Naive B cell (primary cell): Measurements from ENCODE around the gene F5. TPM values are rescaled to one million over a fixed set of nuclear protein-coding genes. Genes with fewer than 3 reads are reported as not detected.

Experiments used
- ATAC-seq, 2 donors: fragments of 150-1000 bp; cut with Tn5 transposase; 2 replicates each; pipeline ENCODE4 v1.10.0; 2021; ENCODE audit warnings: low read depth in 2 of 2, mild to moderate bottlenecking in 2 of 2, moderate library complexity in 2 of 2
- DNase-seq: peaks from one replicate; pipeline ENCODE4 v3.0.0; 2022
- H3K27ac Mint-ChIP-seq, 6 donors: one replicate each; pipeline ENCODE4 v1.8.0; 2020 to 2022; ENCODE audit warnings: mild to moderate bottlenecking in 6 of 6, mixed read lengths in 6 of 6, moderate library complexity in 5 of 6, inconsistent platforms in 2 of 6
- H3K27me3 Mint-ChIP-seq, 3 donors: one replicate each; pipeline ENCODE4 v1.8.0; 2021 to 2022; ENCODE audit warnings: mixed read lengths in 3 of 3, mild to moderate bottlenecking in 1 of 3
- H3K36me3 Mint-ChIP-seq, 2 donors: one replicate each; pipeline ENCODE4 v1.8.0; 2020 to 2022; ENCODE audit warnings: mixed read lengths in 2 of 2, inconsistent platforms in 1 of 2, mild to moderate bottlenecking in 1 of 2
- H3K4me1 Mint-ChIP-seq, 3 donors: one replicate each; pipeline ENCODE4 v1.8.0; 2020 to 2022; ENCODE audit warnings: mixed read lengths in 3 of 3, inconsistent platforms in 1 of 3, mild to moderate bottlenecking in 1 of 3, moderate library complexity in 1 of 3
- H3K4me3 Mint-ChIP-seq, 8 donors: one replicate each; pipeline ENCODE4 v1.8.0; 2020 to 2022; ENCODE audit warnings: mild to moderate bottlenecking in 8 of 8, mixed read lengths in 8 of 8, moderate library complexity in 8 of 8, inconsistent platforms in 2 of 8
- H3K9me3 Mint-ChIP-seq, 7 donors: one replicate each; pipeline ENCODE4 v1.8.0; 2020 to 2022; ENCODE audit warnings: mixed read lengths in 7 of 7, mild to moderate bottlenecking in 5 of 7, inconsistent platforms in 2 of 7, moderate library complexity in 1 of 7
- polyA plus RNA-seq, 6 donors: library from polyadenylated mRNA; unstranded; fragments of 300-500 nt; fragmentation: Illumina TruSeq; gene quantifications; one replicate each; pipeline ENCODE4 v1.2.3, GENCODE V29; 2021; ENCODE audit warnings: low read depth in 6 of 6

Gene F5
- polyA plus RNA-seq, 6 donors from 2014 or later, result 0.06 TPM; not detected in 5

- Mint-ChIP-seq H3K27me3 (peaks cover 15 to 20% (median 17%) of the 10 kb centered on the region in 3 donors), H3K9me3 (no peaks in the 10 kb centered on the region), H3K36me3 (peaks cover 0 to 8% of the 10 kb centered on the region in 2 donors), H3K27ac (no peak overlapping the region), H3K4me1 (no peaks in the 10 kb centered on the region), H3K4me3 (no peak overlapping the region)
- DNase-seq (no peak), ATAC-seq (no peak)
Measured at GRCh38 chr1:169577981-169578738, 8.1 kb downstream of the F5 start.

DNA sequence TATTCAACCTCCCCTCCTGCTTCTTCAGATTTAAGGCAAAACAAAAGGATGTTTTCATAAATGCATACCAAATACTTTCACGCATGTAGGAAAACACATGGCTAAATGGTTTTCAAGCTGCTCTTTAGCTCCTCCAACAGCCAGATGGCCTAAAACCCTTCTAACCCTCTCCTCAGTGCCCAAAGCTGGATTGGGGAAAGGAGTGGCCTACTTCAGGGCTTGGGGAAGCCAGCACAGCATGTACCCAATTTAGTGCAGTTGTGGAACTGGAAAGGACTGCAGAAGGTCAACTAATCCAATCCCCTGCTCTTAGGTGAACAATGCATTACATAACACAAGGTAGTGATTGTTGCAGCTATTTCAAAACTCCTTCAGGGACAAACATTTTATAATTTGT, 9.3 kb downstream of the F5 start:
- ATAC-seq, result no peak
- H3K27ac Mint-ChIP-seq, result no peak overlapping the region
- H3K36me3 Mint-ChIP-seq, result peaks cover 0 to 8% of the 10 kb centered on the region in 2 donors

GRCh38 chr1:169576241-169576934, 9.9 kb downstream of the F5 start:
- H3K4me3 Mint-ChIP-seq, result no peak overlapping the region
- peaks cover 0 to 8% of the 10 kb centered on the region in 2 donors for H3K36me3 Mint-ChIP-seq
- H3K27ac Mint-ChIP-seq, result no peak overlapping the region
- peaks cover 13 to 20% (median 17%) of the 10 kb centered on the region in 3 donors for H3K27me3 Mint-ChIP-seq
- DNase-seq, result no peak
- no peak for ATAC-seq
- no peaks in the 10 kb centered on the region for H3K9me3 Mint-ChIP-seq
- no peaks in the 10 kb centered on the region for H3K4me1 Mint-ChIP-seq

More for the DNA sequence above, 9.3 kb downstream of the F5 start:
- Mint-ChIP-seq H3K4me3 (no peak overlapping the region), H3K4me1 (no peaks in the 10 kb centered on the region), H3K27me3 (peaks cover 13 to 20% (median 17%) of the 10 kb centered on the region in 3 donors), H3K9me3 (no peaks in the 10 kb centered on the region)
- no peak for DNase-seq

GRCh38 chr1:169574336-169574735, 11.9 kb downstream of the F5 start:
- Mint-ChIP-seq H3K9me3 (no peaks in the 10 kb centered on the region), H3K4me1 (no peaks in the 10 kb centered on the region), H3K27me3 (peaks cover 13 to 20% (median 17%) of the 10 kb centered on the region in 3 donors), H3K27ac (no peak overlapping the region), H3K4me3 (no peak overlapping the region), H3K36me3 (peaks cover 0 to 8% of the 10 kb centered on the region in 2 donors)
- ATAC-seq (no peak), DNase-seq (no peak)

GRCh38 chr1:169572187-169572586, 14.1 kb downstream of the F5 start:
- Mint-ChIP-seq H3K4me1 (no peaks in the 10 kb centered on the region), H3K4me3 (no peak overlapping the region), H3K9me3 (no peaks in the 10 kb centered on the region), H3K27ac (no peak overlapping the region), H3K36me3 (peaks cover 0 to 8% of the 10 kb centered on the region in 2 donors), H3K27me3 (peaks cover 13 to 20% (median 13%) of the 10 kb centered on the region in 3 donors)
- DNase-seq (no peak), ATAC-seq (no peak)

DNA sequence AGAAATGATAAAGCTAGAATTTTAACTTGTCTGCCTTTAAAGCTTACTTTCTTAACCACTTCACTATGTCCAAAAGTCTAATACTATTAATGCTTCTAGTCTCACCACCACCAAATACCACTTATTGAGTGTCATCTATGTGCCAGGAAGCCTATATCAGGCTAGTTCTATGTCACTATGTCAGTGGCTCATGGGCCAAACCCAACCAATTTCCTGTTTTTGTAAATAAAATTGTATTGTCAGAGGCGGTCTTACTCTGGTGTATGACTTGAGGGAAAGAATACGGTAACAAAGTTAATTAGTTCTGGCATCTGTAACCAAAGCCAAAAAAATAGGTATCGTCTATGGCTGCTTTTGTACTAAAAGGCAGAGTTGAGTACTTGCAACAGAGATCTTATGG, 14.8 kb downstream of the F5 start:
- ATAC-seq (no peak), DNase-seq (no peak)
- H3K4me1 Mint-ChIP-seq, result no peaks in the 10 kb centered on the region
- H3K9me3 Mint-ChIP-seq, result no peaks in the 10 kb centered on the region
- H3K27me3 Mint-ChIP-seq, result peaks cover 13 to 17% (median 16%) of the 10 kb centered on the region in 3 donors
- no peak overlapping the region for H3K27ac Mint-ChIP-seq
- H3K36me3 Mint-ChIP-seq, result peaks cover 0 to 8% of the 10 kb centered on the region in 2 donors
- H3K4me3 Mint-ChIP-seq, result no peak overlapping the region

DNA sequence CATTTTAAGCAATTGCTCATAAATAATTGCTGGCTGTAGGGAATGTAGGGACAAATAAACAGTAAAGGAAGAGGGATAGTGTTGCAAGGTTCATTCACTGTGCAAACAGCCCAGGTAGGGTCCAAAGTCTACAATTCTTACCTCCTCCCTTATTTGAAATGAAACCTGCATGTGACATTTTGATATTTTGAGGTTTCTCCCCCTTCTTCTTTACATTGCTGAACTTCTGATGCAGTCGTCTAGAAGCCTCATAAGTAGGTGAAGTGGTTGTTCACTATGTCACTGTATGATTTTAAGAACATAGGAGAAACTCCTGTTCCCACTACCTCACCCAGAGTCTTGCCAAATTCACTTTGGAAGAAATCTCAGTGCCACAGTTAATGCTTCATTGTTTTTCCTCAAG, 16.1 kb downstream of the F5 start:
- H3K36me3 Mint-ChIP-seq, result peaks cover under 1 to 3% of the 10 kb centered on the region in 2 donors
- H3K27me3 Mint-ChIP-seq, result peaks cover 9 to 15% (median 10%) of the 10 kb centered on the region in 3 donors
- DNase-seq (no peak), ATAC-seq (no peak)
- no peaks in the 10 kb centered on the region for H3K4me1 Mint-ChIP-seq
- H3K27ac Mint-ChIP-seq, result no peak overlapping the region
- peaks cover 0 to under 1% (median 0%) of the 10 kb centered on the region in 7 donors for H3K9me3 Mint-ChIP-seq
- H3K4me3 Mint-ChIP-seq, result no peak overlapping the region

DNA sequence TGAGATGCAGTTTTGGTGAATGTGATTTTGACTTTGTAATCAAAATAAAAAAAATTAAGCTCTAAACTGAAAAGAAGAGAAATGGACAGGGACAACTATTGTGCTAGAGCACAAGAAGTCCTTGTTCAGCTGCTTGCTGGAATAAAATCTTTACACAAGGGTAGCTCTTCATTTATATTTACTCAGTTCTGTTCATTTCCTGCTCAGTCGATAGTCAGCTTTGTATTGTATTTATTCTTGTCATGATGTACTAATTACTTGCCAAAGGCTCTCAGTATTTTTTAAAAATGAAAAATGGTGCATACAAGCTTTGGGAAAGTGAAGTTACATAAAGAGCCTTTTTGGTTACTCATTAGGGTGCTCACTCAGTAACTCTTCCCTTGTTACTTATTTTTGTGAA, 17.8 kb downstream of the F5 start:
- H3K36me3 Mint-ChIP-seq, result peaks cover 4 to 16% of the 10 kb centered on the region in 2 donors
- H3K27me3 Mint-ChIP-seq, result peaks cover 19 to 27% (median 19%) of the 10 kb centered on the region in 3 donors

GRCh38 chr1:169565335-169566271, 20.7 kb downstream of the F5 start:
- no peak overlapping the region for H3K4me3 Mint-ChIP-seq
- DNase-seq (no peak), ATAC-seq (no peak)

More for the DNA sequence above, 17.8 kb downstream of the F5 start:
- no peaks in the 10 kb centered on the region for H3K4me1 Mint-ChIP-seq
- ATAC-seq, result no peak
- H3K27ac Mint-ChIP-seq, result no peak overlapping the region
- H3K4me3 Mint-ChIP-seq, result no peak overlapping the region
- peaks cover 2 to 16% (median 4%) of the 10 kb centered on the region in 7 donors for H3K9me3 Mint-ChIP-seq
- DNase-seq, result no peak

DNA sequence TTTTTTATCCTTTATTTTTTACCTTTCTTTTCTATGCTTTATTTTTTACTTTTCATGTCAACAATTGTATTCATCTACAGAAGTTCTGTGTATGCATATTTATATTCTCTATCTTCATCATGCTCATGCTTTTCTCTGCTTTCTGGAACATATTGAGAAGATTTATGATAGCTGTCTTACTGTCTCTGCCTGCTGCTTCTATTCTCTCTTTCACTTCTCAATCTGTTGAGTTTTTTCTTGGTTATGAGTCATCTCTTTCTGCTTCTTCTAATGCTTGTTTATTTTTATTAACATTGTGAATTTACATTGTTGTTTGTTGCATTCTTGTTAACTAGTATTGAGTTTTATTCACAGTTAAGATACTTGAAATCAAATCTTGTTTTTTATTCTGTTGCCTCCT, 22.6 kb downstream of the F5 start:
- H3K27me3 Mint-ChIP-seq, result peaks cover 21 to 48% (median 33%) of the 10 kb centered on the region in 3 donors
- H3K4me1 Mint-ChIP-seq, result no peaks in the 10 kb centered on the region
- H3K27ac Mint-ChIP-seq, result peak overlapping the region in 1 of 6 donors; percentile 4
- ATAC-seq (no peak), DNase-seq (no peak)
- H3K9me3 Mint-ChIP-seq, result peaks cover 4 to 21% (median 9%) of the 10 kb centered on the region in 7 donors
- H3K36me3 Mint-ChIP-seq, result peaks cover 4 to 24% of the 10 kb centered on the region in 2 donors
- no peak overlapping the region for H3K4me3 Mint-ChIP-seq

More at GRCh38 chr1:169565335-169566271, 20.7 kb downstream of the F5 start:
- no peak overlapping the region for H3K27ac Mint-ChIP-seq
- H3K4me1 Mint-ChIP-seq, result no peaks in the 10 kb centered on the region
- H3K9me3 Mint-ChIP-seq, result peaks cover 4 to 21% (median 9%) of the 10 kb centered on the region in 7 donors
- peaks cover 4 to 24% of the 10 kb centered on the region in 2 donors for H3K36me3 Mint-ChIP-seq
- peaks cover 21 to 48% (median 29%) of the 10 kb centered on the region in 3 donors for H3K27me3 Mint-ChIP-seq

DNA sequence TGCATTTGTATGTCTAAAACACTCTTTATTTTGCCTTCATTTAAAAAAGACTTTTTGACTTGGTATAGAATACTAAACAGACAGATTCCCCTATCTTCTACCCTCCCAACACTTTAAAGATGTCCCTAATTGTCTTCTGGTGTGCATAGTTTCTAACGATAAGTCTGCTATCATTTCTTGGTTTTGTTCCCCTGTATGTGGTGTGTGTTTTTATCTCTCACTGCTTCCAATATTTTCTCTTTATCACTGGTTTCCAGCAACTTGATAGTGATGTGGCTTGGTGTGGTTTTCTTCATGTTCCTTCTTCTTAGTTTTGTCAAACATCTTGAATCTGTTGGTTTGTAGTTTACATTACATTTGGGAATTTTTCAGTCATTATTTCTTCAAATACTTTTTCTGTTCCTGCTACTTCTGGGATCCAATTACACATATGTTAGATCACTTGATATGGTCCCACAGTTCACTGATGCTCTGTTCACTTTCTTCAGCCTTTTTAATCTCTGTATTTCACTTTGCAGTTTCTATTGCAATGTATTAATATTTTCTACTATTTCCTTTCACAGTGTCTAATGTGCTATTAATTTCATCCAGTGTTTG, 23.2 kb downstream of the F5 start:
- ATAC-seq (no peak), DNase-seq (no peak)
- no peak overlapping the region for H3K27ac Mint-ChIP-seq
- peaks cover 4 to 24% of the 10 kb centered on the region in 2 donors for H3K36me3 Mint-ChIP-seq
- peaks cover 21 to 48% (median 33%) of the 10 kb centered on the region in 3 donors for H3K27me3 Mint-ChIP-seq
- H3K4me3 Mint-ChIP-seq, result no peak overlapping the region
- H3K4me1 Mint-ChIP-seq, result no peaks in the 10 kb centered on the region
- H3K9me3 Mint-ChIP-seq, result peaks cover 4 to 21% (median 9%) of the 10 kb centered on the region in 7 donors

- H3K27me3 Mint-ChIP-seq, result peaks cover 21 to 48% (median 33%) of the 10 kb centered on the region in 3 donors
- ATAC-seq, result no peak
- no peaks in the 10 kb centered on the region for H3K4me1 Mint-ChIP-seq
Measured at GRCh38 chr1:169561692-169562091, 24.6 kb downstream of the F5 start.

More at GRCh38 chr1:169561692-169562091, 24.6 kb downstream of the F5 start:
- Mint-ChIP-seq H3K4me3 (no peak overlapping the region), H3K9me3 (peaks cover 4 to 21% (median 9%) of the 10 kb centered on the region in 7 donors), H3K36me3 (peaks cover 4 to 24% of the 10 kb centered on the region in 2 donors), H3K27ac (no peak overlapping the region)
- no peak for DNase-seq
